Stomach (tissue), 9 donors: ENCODE results near the gene CAMK2B. TPM values are rescaled to one million over a fixed set of nuclear protein-coding genes. Genes with fewer than 3 reads are reported as not detected.

Experiments
- DNase-seq, 2 donors: peaks; one replicate each; pipeline versions ENCODE4 v3.0.0 to v3.0.0-alpha.2; 2013 to 2019
- H3K27ac ChIP-seq, 5 donors: fragments of 200-600 bp in 4 of 5; sonication (generic) in 4 of 5; one replicate each; pipeline ENCODE4 v1.5.1; 2013 to 2019; ENCODE audit warnings: mild to moderate bottlenecking in 1 of 5, moderate library complexity in 1 of 5
- H3K27me3 ChIP-seq, 3 donors: fragments of 200-600 bp; sonication (generic); one replicate each; pipeline ENCODE4 v1.5.1; 2017 to 2019; ENCODE audit warnings: mixed run types in 1 of 3
- H3K36me3 ChIP-seq, 4 donors: fragments of 200-600 bp; sonication (generic); 1 replicate in 3 of 4; 2 replicates in 1 of 4; pipeline ENCODE4 v1.5.1; 2016 to 2019
- H3K4me1 ChIP-seq, 4 donors: fragments of 200-600 bp; sonication (generic); one replicate each; pipeline ENCODE4 v1.5.1; 2016 to 2019
- H3K4me3 ChIP-seq, 4 donors: fragments of 200-600 bp; sonication (generic) in 3 of 4; one replicate each; pipeline ENCODE4 v1.5.1; 2016 to 2019; ENCODE audit warnings: mild to moderate bottlenecking in 1 of 4
- H3K9me3 ChIP-seq, 4 donors: fragments of 200-600 bp; sonication (generic); one replicate each; pipeline ENCODE4 v1.5.1; 2016 to 2019
- CTCF ChIP-seq, 7 experiments: fragments of 450-650 bp in 4 of 7; fragments of 200-600 bp in 3 of 7; sonication (generic) in 3 of 7; IDR thresholded peaks; one replicate each; pipeline ENCODE4 v1.5.1; 2016 to 2019; ENCODE audit warnings: antibody characterized with exemption in 7 of 7, control low read depth in 2 of 7, mild to moderate bottlenecking in 1 of 7
- EP300 ChIP-seq: sonication (generic); formaldehyde crosslinking; IDR thresholded peaks from one replicate; pipeline ENCODE4 v1.6.1; 2017; ENCODE audit warnings: antibody characterized with exemption
- POLR2A ChIP-seq, 4 donors: fragments of 450-650 bp; IDR thresholded peaks; one replicate each; pipeline ENCODE4 v1.6.1; 2016; ENCODE audit warnings: antibody characterized with exemption in 4 of 4, control low read depth in 2 of 4, mild to moderate bottlenecking in 1 of 4, moderate library complexity in 1 of 4
- POLR2AphosphoS5 ChIP-seq, 3 donors: sonication (generic); formaldehyde crosslinking; IDR thresholded peaks; one replicate each; pipeline ENCODE4 v1.6.1; 2016; ENCODE audit warnings: antibody characterized with exemption in 3 of 3
- WGBS, 5 donors: extraction: QIAGEN DNeasy Blood & Tissue Kit in 3 of 5; methylation state at CpG; one replicate each; pipeline versions ENCODE4 v1.1.5 to v1.1.7; 2013 to 2018; 5-methylcytosine and 5-hydroxymethylcytosine counted together
- intact Hi-C: fragments of 100-400 bp; cut with DNase I; formaldehyde crosslinking; loops from one replicate; pipeline ENCODE4 v1.15.1; 2023; ENCODE audit warnings: low total_unique reads
- polyA plus RNA-seq, 3 donors: library from polyadenylated mRNA; stranded (reverse); fragments of 200-250 nt; gene quantifications; one replicate each; pipeline ENCODE4 v1.2.3, GENCODE V29; 2013
- total RNA-seq, 5 donors: library from RNA; depleted of rRNA; stranded (reverse); fragments of >200 nt; gene quantifications; one replicate each; pipeline versions ENCODE4 v1.1.0 to v1.2.3, GENCODE V29; 2014 to 2016
- donor health status: healthy with polysubstance abuse.
- donor health status: Bipolar disorder and iron deficiency.
- donor health status: healthy.

The CAMK2B gene
- total and polyA plus RNA-seq, 8 donors = 0.92 to 28.4 (median 5.4) TPM; not detected in 2

DNA sequence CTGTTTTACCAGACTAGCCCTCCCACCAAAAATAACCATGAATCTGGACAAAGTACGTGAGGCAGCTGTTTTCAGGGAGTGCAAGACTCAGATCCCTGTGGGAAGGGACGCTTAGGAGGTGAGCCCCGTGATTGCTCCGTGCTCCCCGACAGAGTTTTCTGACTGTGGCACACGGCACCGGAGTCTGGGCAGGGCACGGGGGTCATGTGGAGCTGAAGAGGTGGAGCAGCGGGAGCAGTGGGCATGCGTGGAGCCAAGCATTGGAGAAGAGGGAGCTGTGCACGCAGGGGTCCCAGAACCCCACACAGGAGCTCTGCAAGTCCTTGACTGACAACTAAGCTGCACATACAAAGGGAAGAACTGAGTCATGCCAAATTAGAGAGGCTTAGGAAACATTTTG lies 11.1 kb upstream of the CAMK2B start:
- H3K27ac ChIP-seq = no peak overlapping the region
- peaks cover 0 to 19% (median 17%) of the 10 kb centered on the region in 4 donors for H3K9me3 ChIP-seq
- no peaks in the 10 kb centered on the region for H3K36me3 ChIP-seq
- DNase-seq = no peak
- TF ChIP-seq POLR2AphosphoS5 (IDR thresholded peaks at IDR 0.05) (no peak), EP300 (no peak), POLR2A (IDR thresholded peaks at IDR 0.05) (no peak), CTCF (IDR thresholded peaks at IDR 0.05) (no peak)
- intact Hi-C loops = no loop called here
- H3K4me1 ChIP-seq = no peaks in the 10 kb centered on the region
- no peaks in the 10 kb centered on the region for H3K27me3 ChIP-seq
- 87 to 93% (median 92%) methylated on average over 11 of the region's 11 CpGs for WGBS, 5 donors
- H3K4me3 ChIP-seq = no peak overlapping the region

DNA sequence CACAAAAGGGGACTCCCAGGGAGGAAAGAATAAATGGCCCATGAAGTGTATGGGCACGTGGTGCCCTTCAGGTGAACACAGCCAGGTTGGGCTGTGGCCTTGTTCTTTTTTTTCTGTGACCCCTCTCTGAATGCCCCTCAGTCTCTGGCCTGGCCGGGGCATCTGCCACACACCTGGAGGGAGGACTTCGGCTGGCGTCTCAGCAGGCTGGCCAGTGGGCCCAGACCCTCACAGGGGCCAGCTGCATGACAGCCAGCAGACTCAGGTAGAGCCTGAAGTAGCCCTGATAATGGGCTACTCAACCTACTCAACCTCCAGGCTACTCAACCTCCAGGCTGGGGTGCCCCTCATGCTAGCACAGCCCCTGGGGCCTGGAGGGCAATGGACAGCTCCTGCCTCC lies 9.8 kb upstream of the CAMK2B start:
- intact Hi-C loops = no loop called here
- Histone ChIP-seq H3K27me3 (no peaks in the 10 kb centered on the region), H3K27ac (no peak overlapping the region), H3K4me1 (no peaks in the 10 kb centered on the region), H3K36me3 (no peaks in the 10 kb centered on the region), H3K4me3 (no peak overlapping the region), H3K9me3 (peaks cover 0 to 19% (median 17%) of the 10 kb centered on the region in 4 donors)
- no peak for TF ChIP-seq POLR2A (IDR thresholded peaks at IDR 0.05)
- no peak for TF ChIP-seq CTCF (IDR thresholded peaks at IDR 0.05)
- TF ChIP-seq EP300 = no peak
- no peak for TF ChIP-seq POLR2AphosphoS5 (IDR thresholded peaks at IDR 0.05)
- DNase-seq = no peak
- 78 to 88% (median 87%) methylated on average over 4 of the region's 4 CpGs for WGBS, 5 donors

- H3K4me1 ChIP-seq = no peaks in the 10 kb centered on the region
- no peak for DNase-seq
- no peaks in the 10 kb centered on the region for H3K27me3 ChIP-seq
- no peaks in the 10 kb centered on the region for H3K36me3 ChIP-seq
- H3K9me3 ChIP-seq = peaks cover 0 to 19% (median 17%) of the 10 kb centered on the region in 4 donors
- TF ChIP-seq POLR2A (IDR thresholded peaks at IDR 0.05) (no peak), EP300 (no peak), CTCF (IDR thresholded peaks at IDR 0.05) (no peak), POLR2AphosphoS5 (IDR thresholded peaks at IDR 0.05) (no peak)
- WGBS, 5 donors = 89 to 94% (median 90%) methylated on average over 10 to 11 of the region's 11 CpGs
- no peak overlapping the region for H3K27ac ChIP-seq
- no peak overlapping the region for H3K4me3 ChIP-seq
- intact Hi-C loops = no loop called here
These were observed 9.3 kb upstream of the CAMK2B start for GRCh38 chr7:44334734-44335097.

DNA sequence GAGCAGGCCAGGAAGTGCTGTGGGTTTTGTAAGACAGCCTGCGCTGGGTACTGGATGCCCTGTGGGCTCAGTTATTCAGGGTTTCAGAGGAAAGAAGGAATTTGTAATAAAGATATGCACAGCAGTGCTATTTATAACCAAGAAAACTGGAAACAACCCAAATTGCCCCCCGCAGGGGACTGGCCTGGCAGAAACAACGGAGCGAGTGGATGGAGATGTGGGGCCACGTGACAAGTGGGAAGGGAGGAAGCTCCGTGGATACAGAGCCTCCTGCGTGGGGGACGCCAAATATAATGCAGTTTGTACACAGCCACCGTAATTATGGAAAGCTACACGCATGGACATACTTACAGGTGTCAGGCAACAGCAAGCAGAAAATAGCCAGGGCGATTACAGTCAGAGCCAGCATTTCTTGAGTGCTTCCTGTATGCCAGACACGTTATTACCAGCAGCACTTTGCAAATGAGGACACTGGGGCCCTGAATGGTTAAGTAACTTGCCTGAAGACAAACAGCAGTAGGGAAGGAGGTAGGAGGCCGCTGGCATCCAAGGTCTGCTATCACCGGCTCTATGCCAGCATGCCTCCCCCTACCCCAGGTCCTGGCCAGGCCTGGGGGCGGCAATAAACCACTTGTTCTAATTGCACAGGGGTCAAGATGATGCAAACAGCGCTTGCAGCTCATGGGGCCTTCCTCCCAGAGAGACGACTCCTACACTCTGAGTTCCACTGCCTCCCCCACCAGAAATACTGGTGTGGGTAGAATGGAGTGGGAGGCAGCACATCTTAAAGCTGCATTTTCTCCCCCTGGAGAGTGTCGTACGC lies 8.7 kb upstream of the CAMK2B start:
- TF ChIP-seq POLR2A (IDR thresholded peaks at IDR 0.05) = no peak
- TF ChIP-seq CTCF (IDR thresholded peaks at IDR 0.05) = no peak
- no peak for TF ChIP-seq EP300
- Histone ChIP-seq H3K9me3 (peaks cover 0 to 19% (median 17%) of the 10 kb centered on the region in 4 donors), H3K27ac (no peak overlapping the region), H3K4me3 (no peak overlapping the region), H3K27me3 (no peaks in the 10 kb centered on the region), H3K36me3 (no peaks in the 10 kb centered on the region), H3K4me1 (no peaks in the 10 kb centered on the region)
- 65 to 83% (median 78%) methylated on average over 19 of the region's 19 CpGs for WGBS, 5 donors
- DNase-seq = no peak
- intact Hi-C loops = no loop called here
